ENCODE data around the gene CALCOCO1.
A peak's percentile ranks its signal among the peaks of the same experiment; 100 is the strongest.

CALCOCO1 gene

GRCh38 chr12:53664191-53664590, 63.1 kb downstream of the CALCOCO1 start:
- no peak for DNase-seq (ENCODE audit: low spot score)

- no peak for DNase-seq (ENCODE audit: low spot score)
Measured at GRCh38 chr12:53660041-53660440, 67.2 kb downstream of the CALCOCO1 start.

DNA sequence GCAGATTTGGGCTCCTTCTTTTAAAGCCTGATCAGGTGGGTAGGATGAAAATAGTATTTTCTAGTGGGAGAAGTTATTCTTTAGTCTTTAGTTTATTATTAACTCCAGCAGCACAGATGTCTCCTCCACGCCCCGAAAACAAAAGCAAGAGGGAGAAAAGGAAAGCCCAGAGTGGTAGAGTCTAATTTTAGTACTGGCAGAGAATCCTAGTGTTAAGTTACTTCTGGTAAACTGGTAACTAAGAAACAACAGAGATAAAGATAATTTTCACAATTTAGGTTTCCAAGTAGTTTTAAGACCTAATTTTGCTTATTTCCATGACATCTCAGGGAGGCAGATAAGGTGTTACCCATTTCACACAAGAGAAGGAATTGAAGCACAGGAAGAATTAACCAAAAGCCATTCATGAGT, 67.7 kb downstream of the CALCOCO1 start:
- DNase-seq (ENCODE audit: low spot score) = no peak

- peak; percentile 43 for DNase-seq (ENCODE audit: low spot score)
Measured at GRCh38 chr12:53659011-53659551, 68.2 kb downstream of the CALCOCO1 start.
